Measurements from ENCODE around the gene IFITM1.
"Not testable (repeated sequence)": the region's sequence is repeated elsewhere in the genome, so short reads cannot be mapped to it uniquely, and the experiment has no call there.

IFITM1 gene

DNA sequence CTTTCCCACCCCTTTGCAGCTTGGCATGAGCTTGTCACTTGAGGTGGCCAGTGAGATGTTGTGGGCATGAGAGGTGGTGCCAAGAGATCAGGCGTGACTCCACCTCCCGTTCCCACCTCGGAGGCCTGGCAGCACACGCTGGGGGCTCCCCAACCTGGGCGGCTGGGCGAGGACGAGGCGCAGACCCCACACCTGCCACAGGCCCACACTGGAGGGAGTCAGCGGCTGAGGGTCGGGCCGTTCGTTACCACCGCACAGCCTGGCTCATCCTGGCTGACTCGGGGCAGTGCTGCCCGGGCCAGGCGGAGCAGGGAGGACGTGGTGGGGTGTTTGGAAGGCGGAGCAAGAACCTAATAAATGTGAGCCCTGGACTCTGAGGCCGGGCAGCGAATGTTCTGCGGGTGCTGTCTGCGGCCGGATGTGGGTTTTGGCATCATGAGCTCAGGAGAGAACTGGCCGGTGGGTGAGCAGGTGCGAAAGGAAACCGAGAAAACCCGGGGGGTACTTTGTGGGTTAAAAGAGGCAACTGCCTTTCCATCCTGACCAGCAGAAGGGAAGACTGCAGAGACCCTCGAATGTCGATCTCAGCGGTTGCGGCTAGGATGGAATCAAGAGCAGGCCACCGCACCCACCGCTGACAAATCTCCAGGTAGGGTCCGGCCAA lies 17.0 kb downstream of the IFITM1 start:
- Histone ChIP-seq H3K4me3 (ENCODE audit: low read length in 2 of 2) (no peak overlapping the region), H3K9ac (ENCODE audit: low read length in 2 of 2) (no peak overlapping the region), H3K9me3 (ENCODE audit: control insufficient read depth in 2 of 2, low read length in 2 of 2) (no peaks in the 10 kb centered on the region), H3K27ac (ENCODE audit: low read length) (no peak overlapping the region), H3K36me3 (ENCODE audit: control insufficient read depth in 2 of 2, insufficient read depth in 2 of 2, low read length in 2 of 2) (no peaks in the 10 kb centered on the region), H3K4me1 (ENCODE audit: control insufficient read depth, insufficient read depth, low read length) (peaks cover 28% of the 10 kb centered on the region), H3K27me3 (ENCODE audit: control insufficient read depth in 1 of 2, insufficient read depth in 2 of 2, low read length in 2 of 2) (no peaks in the 10 kb centered on the region)

- H3K9me3 ChIP-seq (ENCODE audit: control insufficient read depth in 2 of 2, low read length in 2 of 2) = no peaks in the 10 kb centered on the region
- H3K4me1 ChIP-seq (ENCODE audit: control insufficient read depth, insufficient read depth, low read length) = peaks cover 26% of the 10 kb centered on the region
- H3K36me3 ChIP-seq (ENCODE audit: control insufficient read depth in 2 of 2, insufficient read depth in 2 of 2, low read length in 2 of 2) = no peaks in the 10 kb centered on the region
- H3K9ac ChIP-seq (ENCODE audit: low read length in 2 of 2) = no peak overlapping the region
- H3K27me3 ChIP-seq (ENCODE audit: control insufficient read depth in 1 of 2, insufficient read depth in 2 of 2, low read length in 2 of 2) = no peaks in the 10 kb centered on the region
- no peak overlapping the region for H3K4me3 ChIP-seq (ENCODE audit: low read length in 2 of 2)
- no peak overlapping the region for H3K27ac ChIP-seq (ENCODE audit: low read length)
These were observed 17.7 kb downstream of the IFITM1 start for GRCh38 chr11:331358-332060.

DNA sequence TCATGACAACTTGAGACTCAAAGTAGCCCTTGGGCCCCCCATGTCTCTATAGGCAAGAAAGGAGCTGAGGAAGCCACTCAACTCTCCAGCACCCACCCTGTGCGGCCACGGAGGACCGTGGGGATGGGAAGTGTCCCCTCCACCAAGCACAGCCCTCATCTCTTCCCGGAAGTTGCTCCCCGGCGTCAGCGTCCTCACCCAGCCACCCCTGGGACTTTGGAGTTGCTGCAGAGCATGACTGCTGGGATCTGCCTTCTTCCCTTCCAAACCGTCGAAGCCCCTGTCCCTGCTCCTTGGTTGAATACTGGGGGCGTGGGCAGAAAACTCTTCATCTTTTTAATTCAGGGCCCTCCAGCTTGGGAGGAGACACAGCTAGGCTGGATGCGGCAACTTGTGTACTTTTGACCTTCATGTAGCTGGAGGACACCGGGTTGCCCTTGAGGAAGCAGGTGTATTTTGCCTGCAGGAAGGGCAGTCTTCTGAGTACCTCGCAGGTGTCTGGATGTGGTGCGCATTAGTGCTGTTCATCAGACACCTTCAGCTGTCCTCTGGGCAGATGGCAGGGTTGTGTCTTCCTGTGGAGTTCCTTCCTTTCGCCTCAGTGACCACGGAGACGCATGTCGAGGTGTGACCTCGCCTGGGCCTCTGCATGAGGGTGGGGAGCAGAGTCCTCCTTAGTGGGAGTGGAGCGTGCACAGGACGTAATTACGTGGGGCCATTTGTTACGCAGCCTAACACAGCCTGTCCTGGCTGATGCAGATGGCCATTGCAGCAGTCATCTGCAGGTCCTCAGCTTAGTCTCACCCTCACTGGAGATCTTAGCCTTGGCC lies 19.0 kb downstream of the IFITM1 start:
- Histone ChIP-seq H3K36me3 (ENCODE audit: control insufficient read depth in 2 of 2, insufficient read depth in 2 of 2, low read length in 2 of 2) (no peaks in the 10 kb centered on the region), H3K9me3 (ENCODE audit: control insufficient read depth in 2 of 2, low read length in 2 of 2) (no peaks in the 10 kb centered on the region), H3K9ac (ENCODE audit: low read length in 2 of 2) (no peak overlapping the region), H3K27ac (ENCODE audit: low read length) (no peak overlapping the region), H3K4me3 (ENCODE audit: low read length in 2 of 2) (no peak overlapping the region), H3K27me3 (ENCODE audit: control insufficient read depth in 1 of 2, insufficient read depth in 2 of 2, low read length in 2 of 2) (no peaks in the 10 kb centered on the region), H3K4me1 (ENCODE audit: control insufficient read depth, insufficient read depth, low read length) (peaks cover 16% of the 10 kb centered on the region)

DNA sequence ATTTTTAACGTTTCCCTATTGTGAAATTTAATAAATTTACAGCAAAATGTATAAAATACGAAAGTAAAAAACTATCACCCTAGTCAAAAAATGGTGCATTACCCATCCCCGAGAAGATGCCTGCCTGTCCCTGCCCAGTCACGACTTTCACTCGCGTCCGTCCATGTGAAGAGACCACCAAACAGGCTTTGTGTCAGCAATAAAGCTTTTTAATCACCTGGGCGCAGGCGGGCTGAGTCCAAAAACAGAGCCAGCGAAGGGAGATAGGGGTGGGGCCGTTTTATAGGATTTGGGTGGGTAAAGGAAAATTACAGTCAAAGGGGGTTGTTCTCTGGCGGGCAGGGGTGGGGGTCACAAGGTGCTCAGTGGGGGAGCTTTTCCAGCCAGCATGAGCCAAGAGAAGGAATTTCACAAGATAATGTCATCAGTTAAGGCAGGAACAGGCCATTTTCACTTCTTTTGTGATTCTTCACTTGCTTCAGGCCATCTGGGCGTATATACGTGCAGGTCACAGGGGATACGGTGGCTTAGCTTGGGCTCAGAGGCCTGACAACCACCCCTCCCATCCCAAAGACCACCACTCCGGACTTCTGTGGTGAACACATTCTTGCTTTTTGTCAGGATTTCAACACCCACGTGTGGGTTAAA lies 19.9 kb downstream of the IFITM1 start:
- not testable (repeated sequence) for H3K9me3 ChIP-seq (ENCODE audit: control insufficient read depth in 2 of 2, low read length in 2 of 2); H3K4me3 ChIP-seq (ENCODE audit: low read length in 2 of 2); H3K27ac ChIP-seq (ENCODE audit: low read length); H3K27me3 ChIP-seq (ENCODE audit: control insufficient read depth in 1 of 2, insufficient read depth in 2 of 2, low read length in 2 of 2); H3K9ac ChIP-seq (ENCODE audit: low read length in 2 of 2); H3K36me3 ChIP-seq (ENCODE audit: control insufficient read depth in 2 of 2, insufficient read depth in 2 of 2, low read length in 2 of 2)
- peaks cover 16% of the 10 kb centered on the region for H3K4me1 ChIP-seq (ENCODE audit: control insufficient read depth, insufficient read depth, low read length)

DNA sequence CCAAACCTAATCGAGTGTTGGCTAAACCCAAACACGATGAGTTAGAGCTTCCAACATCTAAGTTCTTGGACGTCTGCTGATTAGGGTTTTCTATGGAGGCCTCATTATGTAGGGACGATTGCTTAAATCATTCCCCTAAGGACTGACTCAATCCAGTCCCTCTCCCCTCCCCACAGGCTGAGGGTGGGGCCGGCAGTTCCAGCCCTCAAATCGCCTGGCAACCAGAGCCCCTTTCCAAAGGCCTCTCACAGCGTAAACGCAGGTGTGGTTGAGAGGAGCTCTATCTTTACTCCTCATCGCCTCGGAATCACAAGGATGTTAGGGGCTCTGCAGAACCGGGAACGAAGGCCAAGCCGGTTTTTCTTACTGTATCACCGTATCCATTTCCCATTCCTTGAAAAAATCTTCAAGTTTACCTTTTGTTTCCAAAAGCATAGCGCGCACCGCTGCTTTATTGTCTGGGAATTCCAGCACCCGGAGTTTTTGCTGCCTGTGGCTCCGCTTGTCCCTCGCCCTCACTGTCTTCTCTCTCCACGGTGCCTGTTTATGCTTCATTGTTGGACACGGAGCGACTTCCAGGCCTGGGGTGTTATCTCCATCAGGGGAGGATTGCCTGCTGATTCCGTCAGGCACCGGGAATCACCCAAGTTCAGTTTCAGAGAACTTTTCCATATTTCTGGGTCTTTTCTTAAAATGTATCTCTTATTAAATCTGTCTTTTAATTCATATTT lies 20.6 kb downstream of the IFITM1 start:
- Histone ChIP-seq H3K27ac (ENCODE audit: low read length) (no peak overlapping the region), H3K9ac (ENCODE audit: low read length in 2 of 2) (no peak overlapping the region), H3K27me3 (ENCODE audit: control insufficient read depth in 1 of 2, insufficient read depth in 2 of 2, low read length in 2 of 2) (peaks cover 0 to 2% of the 10 kb centered on the region in 2 donors), H3K4me3 (ENCODE audit: low read length in 2 of 2) (peak overlapping the region in 1 of 2 donors; percentile 15), H3K36me3 (ENCODE audit: control insufficient read depth in 2 of 2, insufficient read depth in 2 of 2, low read length in 2 of 2) (no peaks in the 10 kb centered on the region), H3K4me1 (ENCODE audit: control insufficient read depth, insufficient read depth, low read length) (peaks cover 16% of the 10 kb centered on the region), H3K9me3 (ENCODE audit: control insufficient read depth in 2 of 2, low read length in 2 of 2) (no peaks in the 10 kb centered on the region)

GRCh38 chr11:335779-336658 lies 22.2 kb downstream of the IFITM1 start:
- Histone ChIP-seq H3K4me3 (ENCODE audit: low read length in 2 of 2) (no peak overlapping the region), H3K27me3 (ENCODE audit: control insufficient read depth in 1 of 2, insufficient read depth in 2 of 2, low read length in 2 of 2) (peaks cover 0 to 2% of the 10 kb centered on the region in 2 donors), H3K9me3 (ENCODE audit: control insufficient read depth in 2 of 2, low read length in 2 of 2) (no peaks in the 10 kb centered on the region)

DNA sequence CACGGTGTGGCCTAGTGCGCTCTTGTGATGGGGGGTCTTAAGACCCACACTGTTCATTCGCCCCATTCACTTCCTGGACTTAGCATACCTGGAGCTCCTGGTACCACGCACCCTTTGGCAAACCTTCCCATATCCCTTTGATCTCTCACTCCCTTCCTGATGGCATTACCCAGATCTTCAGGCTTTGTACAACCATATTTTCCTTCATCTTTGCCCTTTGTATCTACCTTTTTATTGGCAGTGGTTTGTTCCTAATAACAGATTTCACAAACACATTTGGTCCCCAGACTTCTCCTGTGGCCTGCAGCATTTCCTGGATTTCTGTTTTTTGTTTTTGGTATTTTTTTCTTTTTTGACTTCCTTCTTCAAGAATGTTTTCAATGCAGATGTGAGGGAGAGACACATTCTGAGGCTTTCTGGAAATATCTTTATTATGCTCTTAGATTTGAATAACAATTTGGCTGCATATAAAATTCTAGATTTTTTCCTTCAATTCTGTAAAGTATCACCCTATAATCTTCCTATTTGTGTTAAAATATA lies 22.9 kb downstream of the IFITM1 start:
- Histone ChIP-seq H3K27me3 (ENCODE audit: control insufficient read depth in 1 of 2, insufficient read depth in 2 of 2, low read length in 2 of 2) (peaks cover 0 to 2% of the 10 kb centered on the region in 2 donors), H3K4me3 (ENCODE audit: low read length in 2 of 2) (no peak overlapping the region), H3K4me1 (ENCODE audit: control insufficient read depth, insufficient read depth, low read length) (peaks cover 16% of the 10 kb centered on the region), H3K36me3 (ENCODE audit: control insufficient read depth in 2 of 2, insufficient read depth in 2 of 2, low read length in 2 of 2) (no peaks in the 10 kb centered on the region), H3K9me3 (ENCODE audit: control insufficient read depth in 2 of 2, low read length in 2 of 2) (no peaks in the 10 kb centered on the region), H3K27ac (ENCODE audit: low read length) (peak overlapping the region; percentile 41), H3K9ac (ENCODE audit: low read length in 2 of 2) (no peak overlapping the region)

More at GRCh38 chr11:335779-336658, 22.2 kb downstream of the IFITM1 start:
- H3K27ac ChIP-seq (ENCODE audit: low read length) = peak overlapping the region; percentile 41
- no peaks in the 10 kb centered on the region for H3K36me3 ChIP-seq (ENCODE audit: control insufficient read depth in 2 of 2, insufficient read depth in 2 of 2, low read length in 2 of 2)
- H3K4me1 ChIP-seq (ENCODE audit: control insufficient read depth, insufficient read depth, low read length) = peaks cover 16% of the 10 kb centered on the region
- peak overlapping the region in 1 of 2 donors; percentile 36 for H3K9ac ChIP-seq (ENCODE audit: low read length in 2 of 2)

DNA sequence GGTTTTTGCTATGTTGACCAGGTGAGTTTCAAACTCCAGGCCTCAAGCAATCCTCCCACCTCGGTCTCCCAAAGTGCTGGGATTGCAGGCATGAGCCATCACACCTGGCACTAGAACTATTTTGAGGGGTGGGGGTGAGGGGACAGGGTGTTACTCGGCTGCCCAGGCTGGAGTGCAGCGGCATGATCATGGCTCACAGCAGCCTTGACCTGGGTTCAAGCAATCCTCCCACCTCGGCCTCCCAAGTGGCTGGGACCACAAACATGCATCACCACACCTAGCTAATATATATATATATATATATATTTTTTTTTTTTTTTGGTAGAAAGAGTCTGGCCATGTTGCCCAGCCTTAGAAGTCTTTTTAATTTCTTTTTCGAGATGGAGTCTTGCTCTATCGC lies 23.9 kb downstream of the IFITM1 start:
- Histone ChIP-seq H3K9ac (ENCODE audit: low read length in 2 of 2) (no peak overlapping the region), H3K27ac (ENCODE audit: low read length) (no peak overlapping the region), H3K4me3 (ENCODE audit: low read length in 2 of 2) (no peak overlapping the region), H3K36me3 (ENCODE audit: control insufficient read depth in 2 of 2, insufficient read depth in 2 of 2, low read length in 2 of 2) (no peaks in the 10 kb centered on the region), H3K27me3 (ENCODE audit: control insufficient read depth in 1 of 2, insufficient read depth in 2 of 2, low read length in 2 of 2) (peaks cover 0 to 2% of the 10 kb centered on the region in 2 donors), H3K9me3 (ENCODE audit: control insufficient read depth in 2 of 2, low read length in 2 of 2) (no peaks in the 10 kb centered on the region), H3K4me1 (ENCODE audit: control insufficient read depth, insufficient read depth, low read length) (peaks cover 15% of the 10 kb centered on the region)

- Histone ChIP-seq H3K9ac (ENCODE audit: low read length in 2 of 2) (no peak overlapping the region), H3K36me3 (ENCODE audit: control insufficient read depth in 2 of 2, insufficient read depth in 2 of 2, low read length in 2 of 2) (no peaks in the 10 kb centered on the region)
These were observed 26.1 kb downstream of the IFITM1 start for GRCh38 chr11:339963-340362.

More at GRCh38 chr11:339963-340362, 26.1 kb downstream of the IFITM1 start:
- Histone ChIP-seq H3K4me1 (ENCODE audit: control insufficient read depth, insufficient read depth, low read length) (peaks cover 13% of the 10 kb centered on the region), H3K27ac (ENCODE audit: low read length) (no peak overlapping the region), H3K27me3 (ENCODE audit: control insufficient read depth in 1 of 2, insufficient read depth in 2 of 2, low read length in 2 of 2) (peaks cover 0 to 2% of the 10 kb centered on the region in 2 donors), H3K9me3 (ENCODE audit: control insufficient read depth in 2 of 2, low read length in 2 of 2) (no peaks in the 10 kb centered on the region), H3K4me3 (ENCODE audit: low read length in 2 of 2) (no peak overlapping the region)

Data from stomach smooth muscle (tissue), 2 donors.